Esophagus muscularis mucosa (tissue), 4 donors: ENCODE results near the gene CAMK1D. TPM values are rescaled to one million over a fixed set of nuclear protein-coding genes. Genes with fewer than 3 reads are reported as not detected.

Experiments
- DNase-seq: peaks from one replicate; pipeline ENCODE4 v3.0.0-alpha.2; 2017; ENCODE audit errors: extremely low spot score
- H3K27ac ChIP-seq, 4 donors: fragments of 200-600 bp; sonication (generic); replicated peaks in 1 of 4; 1 replicate in 3 of 4; 2 replicates in 1 of 4; pipeline ENCODE4 v1.5.1; 2016 to 2019; ENCODE audit warnings: mild to moderate bottlenecking in 1 of 4
- H3K27me3 ChIP-seq, 4 donors: fragments of 200-600 bp; sonication (generic); one replicate each; pipeline versions ENCODE4 v1.5.1 to v1.6.0; 2016 to 2019
- H3K36me3 ChIP-seq, 4 donors: fragments of 200-600 bp; sonication (generic); one replicate each; pipeline ENCODE4 v1.5.1; 2016 to 2019
- H3K4me1 ChIP-seq, 4 donors: fragments of 200-600 bp; sonication (generic); one replicate each; pipeline ENCODE4 v1.5.1; 2016 to 2019
- H3K4me3 ChIP-seq, 4 donors: fragments of 200-600 bp; sonication (generic); 1 replicate in 2 of 4; 2 replicates in 2 of 4; pipeline ENCODE4 v1.5.1; 2016 to 2019; ENCODE audit warnings: mild to moderate bottlenecking in 4 of 4, moderate library complexity in 1 of 4
- H3K9me3 ChIP-seq, 4 donors: fragments of 200-600 bp; sonication (generic); 1 replicate in 3 of 4; 2 replicates in 1 of 4; pipeline ENCODE4 v1.5.1; 2016 to 2019
- EP300 ChIP-seq: sonication (generic); formaldehyde crosslinking; IDR thresholded peaks from one replicate; pipeline ENCODE4 v1.6.1; 2017; ENCODE audit warnings: antibody characterized with exemption
- POLR2A ChIP-seq: fragments of 450-650 bp; IDR thresholded peaks from one replicate; pipeline ENCODE4 v1.6.1; 2017; ENCODE audit warnings: antibody characterized with exemption, moderate library complexity, mild to moderate bottlenecking, low read depth
- POLR2AphosphoS5 ChIP-seq, 2 donors: sonication (generic); formaldehyde crosslinking; IDR thresholded peaks; one replicate each; pipeline ENCODE4 v1.6.1; 2017; ENCODE audit warnings: antibody characterized with exemption in 2 of 2
- WGBS: methylation state at CpG from one replicate; pipeline ENCODE4 v1.1.5; 2018; 5-methylcytosine and 5-hydroxymethylcytosine counted together
- intact Hi-C: fragments of 100-400 bp; cut with DNase I; formaldehyde crosslinking; loops from one replicate; pipeline ENCODE4 v1.15.1; 2023
- total RNA-seq, 4 donors: library from RNA; depleted of rRNA; stranded (reverse); fragments of >200 nt; gene quantifications; one replicate each; pipeline versions ENCODE4 v1.1.0 to v1.2.1, GENCODE V29; 2016
- TF ChIP-seq, protein P1 (sequence below), 3 experiments: fragments of 200-600 bp in 2 of 3; fragments of 450-650 bp in 1 of 3; sonication (generic) in 2 of 3; IDR thresholded peaks; one replicate each; pipeline ENCODE4 v1.5.1; 2017 to 2019; ENCODE audit warnings: antibody characterized with exemption in 3 of 3, mild to moderate bottlenecking in 2 of 3, moderate library complexity in 1 of 3

CAMK1D gene
- total RNA-seq, 4 donors from 2014 or later = 8.4 to 15.4 (median 11.3) TPM

DNA sequence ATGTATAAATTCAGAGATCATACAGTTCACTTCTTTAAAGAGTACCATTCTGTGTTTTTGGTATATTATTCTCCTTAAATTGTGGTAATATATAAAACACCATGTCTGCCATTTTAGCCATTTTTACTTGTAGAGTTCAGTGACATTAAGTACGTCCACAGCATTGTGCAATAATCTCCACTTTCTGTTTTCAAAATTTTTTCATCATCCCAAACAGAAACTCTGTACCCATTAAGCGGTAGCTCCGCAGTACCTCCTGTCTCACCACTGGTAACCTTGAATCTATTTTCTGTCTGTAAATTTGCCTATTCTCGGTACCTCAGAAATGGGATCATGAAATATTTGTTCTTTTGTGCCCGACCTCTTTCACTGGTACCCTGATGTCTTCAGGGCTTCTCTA is 60.3 kb downstream of the CAMK1D start:
- intact Hi-C loops = no loop called here
- no peak overlapping the region for H3K27ac ChIP-seq
- no peak for DNase-seq
- 92% methylated on average over 5 of the region's 5 CpGs for WGBS
- H3K4me1 ChIP-seq = peaks cover 0 to 16% (median 6%) of the 10 kb centered on the region in 4 donors
- no peaks in the 10 kb centered on the region for H3K9me3 ChIP-seq
- TF ChIP-seq POLR2AphosphoS5 (IDR thresholded peaks at IDR 0.05) = no peak
- no peak for TF ChIP-seq EP300
- TF ChIP-seq POLR2A = no peak
- TF ChIP-seq, protein P1, sequence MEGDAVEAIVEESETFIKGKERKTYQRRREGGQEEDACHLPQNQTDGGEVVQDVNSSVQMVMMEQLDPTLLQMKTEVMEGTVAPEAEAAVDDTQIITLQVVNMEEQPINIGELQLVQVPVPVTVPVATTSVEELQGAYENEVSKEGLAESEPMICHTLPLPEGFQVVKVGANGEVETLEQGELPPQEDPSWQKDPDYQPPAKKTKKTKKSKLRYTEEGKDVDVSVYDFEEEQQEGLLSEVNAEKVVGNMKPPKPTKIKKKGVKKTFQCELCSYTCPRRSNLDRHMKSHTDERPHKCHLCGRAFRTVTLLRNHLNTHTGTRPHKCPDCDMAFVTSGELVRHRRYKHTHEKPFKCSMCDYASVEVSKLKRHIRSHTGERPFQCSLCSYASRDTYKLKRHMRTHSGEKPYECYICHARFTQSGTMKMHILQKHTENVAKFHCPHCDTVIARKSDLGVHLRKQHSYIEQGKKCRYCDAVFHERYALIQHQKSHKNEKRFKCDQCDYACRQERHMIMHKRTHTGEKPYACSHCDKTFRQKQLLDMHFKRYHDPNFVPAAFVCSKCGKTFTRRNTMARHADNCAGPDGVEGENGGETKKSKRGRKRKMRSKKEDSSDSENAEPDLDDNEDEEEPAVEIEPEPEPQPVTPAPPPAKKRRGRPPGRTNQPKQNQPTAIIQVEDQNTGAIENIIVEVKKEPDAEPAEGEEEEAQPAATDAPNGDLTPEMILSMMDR (IDR thresholded peaks at IDR 0.05) = no peak
- H3K27me3 ChIP-seq = no peaks in the 10 kb centered on the region
- no peaks in the 10 kb centered on the region for H3K36me3 ChIP-seq
- H3K4me3 ChIP-seq = no peak overlapping the region

- Histone ChIP-seq H3K4me1 (peaks cover 8 to 37% (median 28%) of the 10 kb centered on the region in 4 donors), H3K9me3 (no peaks in the 10 kb centered on the region), H3K27me3 (no peaks in the 10 kb centered on the region), H3K27ac (no peak overlapping the region), H3K4me3 (no peak overlapping the region), H3K36me3 (no peaks in the 10 kb centered on the region)
- intact Hi-C loops = no loop called here
- TF ChIP-seq, protein P1 (IDR thresholded peaks at IDR 0.05) = no peak
- TF ChIP-seq POLR2A = no peak
- no peak for TF ChIP-seq EP300
- TF ChIP-seq POLR2AphosphoS5 (IDR thresholded peaks at IDR 0.05) = no peak
- no peak for DNase-seq
- WGBS = 95% methylated on average over 9 of the region's 9 CpGs
Measured at GRCh38 chr10:12412666-12413368, 63.5 kb downstream of the CAMK1D start.

DNA sequence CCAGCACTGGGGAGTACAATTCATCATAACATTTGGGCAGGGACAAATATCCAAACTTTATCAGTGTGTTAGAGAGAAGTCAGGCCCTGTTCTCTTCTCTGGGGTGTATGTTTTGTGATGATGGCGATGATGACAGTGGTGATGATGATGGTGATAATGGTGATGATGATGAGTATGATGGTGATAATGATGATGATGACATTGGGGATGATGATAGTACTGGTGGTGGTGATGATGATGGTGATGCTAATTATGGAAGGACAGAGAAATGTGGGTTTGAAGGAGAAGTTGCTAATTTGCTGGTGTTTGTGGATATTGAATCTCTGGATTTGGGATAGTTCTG is 64.0 kb downstream of the CAMK1D start:
- H3K9me3 ChIP-seq = no peaks in the 10 kb centered on the region
- H3K27ac ChIP-seq = no peak overlapping the region
- no peak for TF ChIP-seq POLR2A
- TF ChIP-seq, protein P1 (IDR thresholded peaks at IDR 0.05) = no peak
- TF ChIP-seq EP300 = no peak
- no peak for TF ChIP-seq POLR2AphosphoS5 (IDR thresholded peaks at IDR 0.05)
- no peaks in the 10 kb centered on the region for H3K36me3 ChIP-seq
- intact Hi-C loops = no loop called here
- H3K4me1 ChIP-seq = peaks cover 8 to 42% (median 30%) of the 10 kb centered on the region in 4 donors
- WGBS = 82% methylated on average over 1 of the region's 1 CpG
- no peaks in the 10 kb centered on the region for H3K27me3 ChIP-seq
- DNase-seq = no peak
- no peak overlapping the region for H3K4me3 ChIP-seq

DNA sequence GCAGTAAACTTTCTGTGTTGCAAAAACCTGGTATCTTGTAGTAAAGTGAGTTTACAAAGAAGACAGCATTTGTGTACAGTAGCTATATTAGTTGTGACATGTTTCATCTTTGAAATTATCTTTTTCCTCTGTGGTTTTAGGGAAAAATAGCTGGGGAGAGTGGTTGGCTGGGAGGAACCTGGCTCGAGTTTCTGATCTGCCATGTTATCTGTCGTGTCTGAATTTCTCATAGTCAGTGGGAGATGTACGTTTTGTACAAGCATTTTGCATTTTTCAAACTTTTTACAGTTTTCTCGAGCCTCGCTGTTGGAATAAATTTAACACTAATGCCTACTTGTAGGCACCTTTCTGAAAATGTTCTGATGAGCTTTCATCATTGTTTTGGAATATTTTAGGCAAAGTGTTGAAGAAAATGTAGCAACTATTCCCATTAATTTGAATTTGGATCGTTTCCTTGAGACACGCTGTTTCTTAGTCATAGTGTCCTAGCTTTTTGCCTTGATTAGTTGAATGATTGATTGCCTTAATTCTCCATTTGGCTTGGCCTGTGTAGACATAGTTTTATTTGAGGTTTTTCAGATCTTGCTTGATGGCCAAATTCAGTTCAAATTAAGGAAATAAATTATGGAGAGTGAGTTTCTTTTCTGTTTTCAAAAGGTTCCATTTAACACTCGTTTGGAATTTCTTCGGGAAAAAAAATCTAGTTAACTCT is 65.1 kb downstream of the CAMK1D start:
- no peaks in the 10 kb centered on the region for H3K9me3 ChIP-seq
- intact Hi-C loops = no loop called here
- no peak for DNase-seq
- H3K4me3 ChIP-seq = peak overlapping the region in 2 of 4 donors; percentile 2 to 13
- peaks cover 8 to 51% (median 39%) of the 10 kb centered on the region in 4 donors for H3K4me1 ChIP-seq
- no peaks in the 10 kb centered on the region for H3K36me3 ChIP-seq
- WGBS = 43% methylated on average over 9 of the region's 9 CpGs
- H3K27me3 ChIP-seq = no peaks in the 10 kb centered on the region
- H3K27ac ChIP-seq = peak overlapping the region; percentile 42 to 61 (median 47)
- no peak for TF ChIP-seq POLR2A
- TF ChIP-seq, protein P1 (IDR thresholded peaks at IDR 0.05) = no peak
- peak in 1 of 2 donors; percentile 36 for TF ChIP-seq POLR2AphosphoS5 (IDR thresholded peaks at IDR 0.05)
- TF ChIP-seq EP300 = no peak
